HuH-7.5 (cell line): ENCODE data around the gene LRRFIP1.

Source experiments
- DNase-seq: peaks from one replicate; pipeline ENCODE4 v3.0.0; 2011; ENCODE audit warnings: low spot score

LRRFIP1 gene

GRCh38 chr2:237726401-237726830 lies 99.0 kb downstream of the LRRFIP1 start:
- no peak for DNase-seq

GRCh38 chr2:237727363-237727762 lies 100.0 kb downstream of the LRRFIP1 start:
- no peak for DNase-seq

GRCh38 chr2:237729681-237730475 lies 102.5 kb downstream of the LRRFIP1 start:
- no peak for DNase-seq

- no peak for DNase-seq
Measured at GRCh38 chr2:237731663-237732062, 104.3 kb downstream of the LRRFIP1 start.

- no peak for DNase-seq
Measured at GRCh38 chr2:237732070-237732469, 104.7 kb downstream of the LRRFIP1 start.

- DNase-seq, result no peak
Measured at GRCh38 chr2:237732790-237733381, 105.5 kb downstream of the LRRFIP1 start.

- peak; percentile 69 for DNase-seq
Measured at GRCh38 chr2:237733677-237734300, 106.4 kb downstream of the LRRFIP1 start.

- DNase-seq, result no peak
Measured at GRCh38 chr2:237734905-237735623, 107.7 kb downstream of the LRRFIP1 start.

- no peak for DNase-seq
Measured at GRCh38 chr2:237735798-237736197, 108.4 kb downstream of the LRRFIP1 start.

GRCh38 chr2:237736783-237737182 lies 109.4 kb downstream of the LRRFIP1 start:
- no peak for DNase-seq

- DNase-seq, result no peak
Measured at GRCh38 chr2:237737196-237737865, 109.9 kb downstream of the LRRFIP1 start.

- DNase-seq, result no peak
Measured at GRCh38 chr2:237738255-237738654, 110.9 kb downstream of the LRRFIP1 start.

- no peak for DNase-seq
Measured at GRCh38 chr2:237739101-237739500, 111.7 kb downstream of the LRRFIP1 start.

- peak; percentile 65 for DNase-seq
Measured at GRCh38 chr2:237742191-237742590, 114.8 kb downstream of the LRRFIP1 start.

GRCh38 chr2:237742614-237743013 lies 115.2 kb downstream of the LRRFIP1 start:
- DNase-seq, result peak; percentile 45

GRCh38 chr2:237743024-237743423 lies 115.6 kb downstream of the LRRFIP1 start:
- DNase-seq, result no peak

GRCh38 chr2:237743561-237744269 lies 116.3 kb downstream of the LRRFIP1 start:
- DNase-seq, result peak; percentile 42

- no peak for DNase-seq
Measured at GRCh38 chr2:237744270-237744612, 116.9 kb downstream of the LRRFIP1 start.

GRCh38 chr2:237744613-237745249 lies 117.3 kb downstream of the LRRFIP1 start:
- peak; percentile 81 for DNase-seq

GRCh38 chr2:237745250-237745613 lies 117.8 kb downstream of the LRRFIP1 start:
- no peak for DNase-seq
